GM12872 (cell line): ENCODE measurements around the gene TFPI2.
A peak's percentile ranks its signal among the peaks of the same experiment; 100 is the strongest.

ENCODE experiments used
- CTCF ChIP-seq: IDR thresholded peaks from 3 replicates; pipeline ENCODE4 v1.5.1; 2011; ENCODE audit warnings: low read depth, mild to moderate bottlenecking, low read length, moderate library complexity; ENCODE audit not compliant: insufficient read depth

The TFPI2 gene

DNA sequence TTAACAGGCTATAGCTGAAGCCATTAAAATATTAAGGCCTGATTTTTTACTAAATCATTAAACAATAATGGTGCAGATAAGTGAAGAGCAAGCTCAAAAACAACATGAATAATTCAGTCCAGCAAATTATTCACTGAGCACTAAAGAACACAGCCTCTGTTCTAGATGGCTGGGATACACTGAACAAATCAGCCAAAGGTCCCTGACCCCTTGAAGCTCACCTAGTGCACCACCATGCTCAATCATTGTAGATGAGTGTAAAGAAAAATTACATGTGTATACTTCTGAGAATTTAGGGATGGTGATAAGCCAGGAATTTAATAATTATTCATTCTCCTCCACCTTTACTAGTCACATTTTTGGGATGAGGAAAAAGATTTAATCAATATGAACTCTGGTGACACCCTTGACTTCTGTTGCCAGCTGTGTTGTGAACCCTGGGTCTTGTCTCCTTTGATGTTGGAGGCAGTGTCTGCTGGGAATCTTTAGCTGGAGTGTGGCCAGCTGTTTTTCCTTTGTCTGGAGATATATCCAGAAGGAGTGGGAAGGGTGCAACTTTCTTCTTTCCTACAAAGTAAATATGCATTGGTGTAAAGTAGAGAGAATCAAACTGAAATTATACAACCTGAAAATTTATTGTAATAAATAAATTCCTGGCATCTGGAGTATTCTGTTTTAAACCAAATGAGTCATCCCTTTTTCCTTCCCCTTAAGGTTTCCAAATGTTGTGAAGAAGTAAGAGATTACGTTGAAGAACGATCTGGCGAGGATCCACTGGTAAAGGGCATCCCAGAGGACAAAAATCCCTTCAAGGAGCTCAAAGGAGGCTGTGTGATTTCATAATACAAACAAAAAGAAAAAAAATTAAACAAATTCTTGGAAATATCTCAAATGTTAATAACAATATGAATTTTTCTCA is 19.8 kb upstream of the TFPI2 start:
- no peak for TF ChIP-seq CTCF

GRCh38 chr7:93906267-93906666 is 15.7 kb upstream of the TFPI2 start, which contains the start of gene GNGT1:
Gene GNGT1 (plus strand): TSS chr7:93906567. CDS start chr7:93906747, 180 bp downstream.
- no peak for TF ChIP-seq CTCF

DNA sequence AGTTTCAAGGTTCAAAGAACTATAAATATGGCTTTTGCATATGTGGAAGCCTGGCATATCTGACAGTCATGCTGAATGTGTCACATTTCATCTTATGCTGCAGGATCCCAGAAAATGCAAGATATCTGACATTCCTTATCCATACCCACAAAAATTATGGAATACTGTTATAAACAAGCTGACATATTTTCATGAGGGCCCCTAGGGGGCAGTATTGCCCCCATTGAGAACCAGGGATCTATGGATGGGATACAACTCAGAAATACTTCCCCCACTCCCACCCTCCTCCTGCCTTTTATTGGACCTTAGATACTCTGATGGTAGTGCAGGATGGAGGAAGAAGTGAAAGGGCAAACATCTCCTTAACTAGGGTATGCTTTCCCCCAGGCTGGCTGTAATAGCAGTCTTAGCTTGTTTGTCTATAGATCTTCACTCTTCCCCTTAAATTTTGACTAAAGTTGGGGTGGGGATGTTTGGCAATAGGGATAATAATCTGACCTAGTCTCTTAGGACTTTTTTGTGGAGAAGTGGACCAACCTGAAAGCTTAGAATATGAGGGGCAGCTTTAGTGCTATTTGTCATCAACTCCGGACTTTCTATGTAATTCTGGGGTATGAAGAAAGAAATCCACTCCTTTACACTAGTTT is 12.3 kb upstream of the TFPI2 start:
- TF ChIP-seq CTCF = peak; percentile 78

DNA sequence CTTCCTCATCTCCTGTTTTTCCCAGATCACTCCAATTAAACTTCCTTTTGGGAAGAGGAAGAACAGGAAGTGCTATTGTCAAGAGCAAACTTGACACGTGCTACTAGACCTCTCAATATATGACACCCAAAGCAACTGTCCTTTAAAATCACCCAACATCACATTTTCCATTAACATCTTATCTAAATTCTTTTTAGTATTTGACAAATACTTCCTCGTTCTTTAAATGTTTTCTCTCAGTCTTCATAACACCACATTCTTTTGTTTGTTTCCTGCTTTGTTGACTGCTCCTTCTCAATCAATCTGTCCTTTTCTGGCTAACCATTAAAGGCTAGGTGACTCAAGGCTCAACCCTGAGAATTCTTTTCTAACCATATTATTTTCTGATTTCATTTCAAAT is 7.1 kb upstream of the TFPI2 start:
- no peak for TF ChIP-seq CTCF

DNA sequence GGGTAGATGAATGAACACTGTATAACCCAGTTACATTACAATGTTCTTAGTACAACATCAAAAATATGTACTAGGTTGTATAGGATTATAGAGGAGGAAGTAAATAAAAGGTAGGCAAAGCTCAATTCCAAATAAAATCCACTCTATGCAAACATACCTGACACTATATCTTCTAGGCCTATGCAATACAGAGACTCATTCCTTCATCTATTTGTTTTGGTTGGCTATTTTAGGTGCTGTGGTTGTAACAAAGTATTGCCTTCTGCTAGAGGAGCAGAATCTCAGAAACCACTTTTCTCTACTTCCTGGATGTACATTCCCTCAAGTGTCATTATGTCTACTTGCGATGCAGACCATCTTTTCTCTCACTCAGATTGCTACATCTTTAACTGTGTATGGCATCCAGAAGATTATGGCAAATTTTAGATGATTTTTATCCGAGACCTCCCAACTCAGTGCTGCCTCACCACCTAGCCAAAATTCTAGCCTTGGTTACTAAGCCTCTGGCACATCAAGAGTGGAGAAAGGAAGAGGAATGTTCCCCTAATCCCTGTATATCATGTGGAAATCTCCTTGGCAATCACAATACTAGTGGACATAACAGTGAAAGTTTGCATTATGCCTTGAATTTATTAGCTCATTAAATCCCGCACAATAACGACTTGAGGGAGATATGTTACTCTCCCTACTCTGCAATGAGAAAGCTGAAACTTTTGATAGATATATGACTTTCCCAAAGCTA is 5.5 kb upstream of the TFPI2 start:
- no peak for TF ChIP-seq CTCF

GRCh38 chr7:93894966-93895640 is 4.5 kb upstream of the TFPI2 start:
- TF ChIP-seq CTCF = no peak
